Measurements from ENCODE around the gene TMEM150B.

DNA sequence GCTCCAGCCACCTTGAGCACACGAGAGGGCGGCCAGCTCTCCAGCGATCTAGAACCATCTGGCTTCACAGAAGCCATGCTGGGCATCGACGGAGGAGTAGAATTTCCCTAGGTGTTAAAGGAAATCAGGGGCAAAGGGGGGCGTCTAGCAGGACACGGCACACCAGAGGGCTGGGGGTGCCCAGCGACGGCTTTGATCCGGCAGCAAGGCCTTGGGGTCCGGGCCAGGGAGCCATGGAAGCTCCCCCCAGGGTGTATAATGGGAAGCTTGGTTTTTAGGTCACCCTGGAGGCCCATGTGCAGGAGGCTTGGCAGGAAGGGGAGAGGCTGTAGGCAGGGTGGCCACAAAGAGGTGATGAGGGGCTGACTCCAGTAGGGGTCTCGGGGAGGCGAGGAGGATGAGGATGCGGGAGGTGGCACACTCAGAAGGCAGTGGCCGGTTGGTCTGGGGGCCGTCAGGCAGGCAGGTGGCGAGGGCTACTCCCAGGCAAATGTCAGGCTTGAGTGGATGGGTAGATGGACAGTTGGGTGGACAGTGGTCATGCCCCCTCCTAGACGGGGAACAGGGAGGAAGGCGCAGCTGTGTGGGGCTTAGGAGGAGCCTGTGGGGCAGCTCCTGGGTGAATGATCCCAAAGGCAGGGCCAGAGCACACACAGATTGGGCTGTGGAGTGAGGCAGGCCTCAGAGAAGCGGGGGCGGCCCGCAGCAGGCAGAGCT lies 20.1 kb upstream of the TMEM150B start:
- no peak for TF ChIP-seq POLR2A (IDR thresholded peaks at IDR 0.05; ENCODE audit: low read depth, low read length)
- no peak for TF ChIP-seq TAF1 (IDR thresholded peaks at IDR 0.05; ENCODE audit: borderline replicate concordance, low read depth, low read length)
- TF ChIP-seq POLR2AphosphoS5 (IDR thresholded peaks at IDR 0.05; ENCODE audit: low read depth, low read length) = no peak
